H1 (cell line): Measurements from ENCODE around the gene ALDH1A3. TPM values are rescaled to one million over a fixed set of nuclear protein-coding genes. Genes with fewer than 3 reads are reported as not detected.

Source experiments
- CTCF ChIA-PET: fragments of 300-600 bp; sonication (Branson Sonifier 250); formaldehyde crosslinking; loops from one replicate; lab custom pipeline; 2021; ENCODE audit not compliant: partially characterized antibody; lab: Charles Lee
- POLR2A ChIA-PET: fragments of 300-600 bp; sonication (Branson Sonifier 250); formaldehyde crosslinking; loops from one replicate; lab custom pipeline; 2021; ENCODE audit warnings: inconsistent platforms; ENCODE audit not compliant: partially characterized antibody; lab: Charles Lee
- DNase-seq, 2 experiments: peaks; one replicate each; pipeline versions ENCODE4 v3.0.0 to v3.0.0-alpha.2; 2010 to 2022; ENCODE audit warnings: low spot score in 2 of 2, low read depth in 1 of 2, mixed read lengths in 1 of 2
- FAIRE-seq: peaks from 2 replicates; lab custom pipeline; 2011; peaks lifted over from hg19 to GRCh38; lab: Jason Lieb, UNC
- H2AFZ ChIP-seq: 2 replicates; pipeline ENCODE4 v1.8.1; 2012; ENCODE audit warnings: low read length, inconsistent platforms
- H2AK5ac ChIP-seq: 2 replicates; pipeline ENCODE4 v1.6.1; 2013; ENCODE audit warnings: low read depth, low read length
- H2BK120ac ChIP-seq: replicated peaks from 2 replicates; pipeline ENCODE3; 2013; ENCODE audit warnings: low read depth, low read length, inconsistent platforms
- H2BK12ac ChIP-seq: 2 replicates; pipeline ENCODE4 v1.6.1; 2013; ENCODE audit warnings: low read depth, low read length
- H2BK15ac ChIP-seq: 2 replicates; pipeline ENCODE4 v1.6.1; 2013; ENCODE audit warnings: low read length
- H2BK20ac ChIP-seq: 2 replicates; pipeline ENCODE4 v1.6.1; 2013; ENCODE audit warnings: low read length
- H2BK5ac ChIP-seq: 2 replicates; pipeline ENCODE4 v1.6.1; 2013; ENCODE audit warnings: low read depth, low read length
- H3K14ac ChIP-seq: 2 replicates; pipeline ENCODE4 v1.6.1; 2013; ENCODE audit warnings: inconsistent platforms; ENCODE audit not compliant: insufficient read length
- H3K18ac ChIP-seq: 2 replicates; pipeline ENCODE4 v1.6.1; 2013; ENCODE audit warnings: low read length; ENCODE audit errors: extremely low read depth
- H3K23ac ChIP-seq: 2 replicates; pipeline ENCODE4 v1.6.1; 2013; ENCODE audit warnings: inconsistent platforms; ENCODE audit not compliant: insufficient read length
- H3K23me2 ChIP-seq: 2 replicates; pipeline ENCODE4 v1.6.1; 2013; ENCODE audit warnings: low read depth, low read length
- H3K27ac ChIP-seq: 2 replicates; pipeline ENCODE4 v1.6.1; 2011; ENCODE audit warnings: low read depth, low read length, inconsistent platforms
- H3K27me3 ChIP-seq, 4 experiments: replicated peaks in 1 of 4; 1 replicate in 1 of 4; 2 replicates in 3 of 4; pipeline versions ENCODE4 v1.6.1 to v1.8.1; 2011 to 2013; ENCODE audit warnings: low read length in 3 of 4, mild to moderate bottlenecking in 3 of 4, inconsistent platforms in 2 of 4, mixed read lengths in 2 of 4, moderate library complexity in 1 of 4; ENCODE audit not compliant: control insufficient read depth in 3 of 4, insufficient read depth in 3 of 4; ENCODE audit errors: extremely low read depth in 1 of 4
- H3K36me3 ChIP-seq, 4 experiments: 2 replicates each; pipeline versions ENCODE4 v1.6.1 to v1.8.1; 2011 to 2013; ENCODE audit warnings: mild to moderate bottlenecking in 4 of 4, low read length in 3 of 4, moderate library complexity in 2 of 4, control low read depth in 1 of 4, inconsistent platforms in 1 of 4; ENCODE audit not compliant: insufficient read depth in 4 of 4, control insufficient read depth in 2 of 4
- H3K4ac ChIP-seq: replicated peaks from 2 replicates; pipeline ENCODE3; 2013; ENCODE audit warnings: low read length, low read depth, mixed read lengths, inconsistent platforms; ENCODE audit not compliant: insufficient read length
- H3K4me1 ChIP-seq, 4 experiments: replicated peaks in 1 of 4; 1 replicate in 1 of 4; 2 replicates in 3 of 4; pipeline versions ENCODE4 v1.6.1 to v1.8.1; 2011 to 2013; ENCODE audit warnings: low read length in 3 of 4, inconsistent platforms in 2 of 4, mixed read lengths in 1 of 4; ENCODE audit not compliant: insufficient read depth in 4 of 4, control insufficient read depth in 3 of 4
- H3K4me2 ChIP-seq, 2 experiments: 2 replicates each; pipeline versions ENCODE4 v1.6.1 to v1.8.1; 2011 to 2013; ENCODE audit warnings: low read depth in 2 of 2, low read length in 2 of 2, control low read depth in 1 of 2, inconsistent platforms in 1 of 2, mild to moderate bottlenecking in 1 of 2; ENCODE audit not compliant: insufficient read depth in 1 of 2
- H3K4me3 ChIP-seq, 4 experiments: fragments of 200-600, 300-600 bp in 1 of 4; sonication (generic), shearing (Covaris generic), sonication (Bioruptor Twin) in 1 of 4; 2 replicates each; pipeline versions ENCODE4 v1.5.1 to v1.8.1; 2011 to 2016; ENCODE audit warnings: low read length in 4 of 4, low read depth in 3 of 4, control low read depth in 2 of 4, inconsistent platforms in 2 of 4, mild to moderate bottlenecking in 2 of 4, mixed read lengths in 1 of 4, moderate library complexity in 1 of 4; ENCODE audit not compliant: insufficient read depth in 2 of 4; ENCODE audit errors: extremely low read depth in 1 of 4
- H3K56ac ChIP-seq: replicated peaks from 2 replicates; pipeline ENCODE3; 2013; ENCODE audit warnings: low read depth, mild to moderate bottlenecking, mixed read lengths, low read length, inconsistent platforms; ENCODE audit not compliant: insufficient read length
- H3K79me1 ChIP-seq: 2 replicates; pipeline ENCODE4 v1.6.1; 2013; ENCODE audit warnings: low read depth, low read length, control low read depth
- H3K79me2 ChIP-seq, 2 experiments: 2 replicates each; pipeline versions ENCODE4 v1.6.1 to v1.8.1; 2012 to 2013; ENCODE audit warnings: low read length in 2 of 2, mild to moderate bottlenecking in 2 of 2, inconsistent platforms in 1 of 2; ENCODE audit not compliant: insufficient read depth in 2 of 2, control insufficient read depth in 1 of 2
- H3K9ac ChIP-seq, 4 experiments: replicated peaks in 1 of 4; 1 replicate in 1 of 4; 2 replicates in 3 of 4; pipeline versions ENCODE4 v1.6.1 to v1.8.1; 2011 to 2013; ENCODE audit warnings: low read depth in 3 of 4, low read length in 3 of 4, control low read depth in 2 of 4, mild to moderate bottlenecking in 2 of 4, moderate library complexity in 2 of 4, inconsistent platforms in 1 of 4; ENCODE audit errors: extremely low read depth in 1 of 4
- H3K9me3 ChIP-seq, 2 experiments: 2 replicates each; pipeline versions ENCODE4 v1.6.1 to v1.8.1; 2012 to 2013; ENCODE audit warnings: mild to moderate bottlenecking in 2 of 2, moderate library complexity in 2 of 2, control low read depth in 1 of 2, inconsistent platforms in 1 of 2, low read depth in 1 of 2, low read length in 1 of 2, mixed read lengths in 1 of 2; ENCODE audit not compliant: insufficient read depth in 2 of 2
- H4K20me1 ChIP-seq, 2 experiments: replicated peaks in 1 of 2; 2 replicates each; pipeline versions ENCODE3 to v1.8.1; 2011 to 2013; ENCODE audit warnings: inconsistent platforms in 2 of 2, low read length in 2 of 2, mild to moderate bottlenecking in 1 of 2; ENCODE audit not compliant: insufficient read depth in 2 of 2, control insufficient read depth in 1 of 2
- H4K5ac ChIP-seq: 2 replicates; pipeline ENCODE4 v1.6.1; 2013; ENCODE audit warnings: low read length, low read depth, mixed read lengths, inconsistent platforms; ENCODE audit not compliant: insufficient read length
- H4K8ac ChIP-seq: 2 replicates; pipeline ENCODE4 v1.8.0; 2013; ENCODE audit warnings: mild to moderate bottlenecking, moderate library complexity, low read length, inconsistent platforms; ENCODE audit not compliant: insufficient read depth; ENCODE audit errors: extremely low read depth
- H4K91ac ChIP-seq: replicated peaks from 2 replicates; pipeline ENCODE3; 2013; ENCODE audit warnings: low read length, mixed read lengths, inconsistent platforms; ENCODE audit not compliant: insufficient read length
- ASH2L ChIP-seq: fragments of 200-600, 300-600 bp; sonication (generic); IDR thresholded peaks from one replicate; pipeline ENCODE4 v1.7.1; 2017; ENCODE audit warnings: low read length
- ATF2 ChIP-seq: IDR thresholded peaks from 2 replicates; pipeline ENCODE4 v1.6.1; 2012; ENCODE audit warnings: low read length, inconsistent platforms
- ATF3 ChIP-seq: IDR thresholded peaks from 2 replicates; pipeline ENCODE4 v1.6.1; 2011; ENCODE audit warnings: low read depth, mild to moderate bottlenecking, low read length; ENCODE audit not compliant: insufficient read depth
- EP300 ChIP-seq, 2 experiments: IDR thresholded peaks; 1 replicate in 1 of 2; 2 replicates in 1 of 2; pipeline ENCODE4 v1.6.1; 2011 to 2012; ENCODE audit warnings: low read depth in 2 of 2, low read length in 2 of 2, mild to moderate bottlenecking in 2 of 2, borderline replicate concordance in 1 of 2, inconsistent platforms in 1 of 2, moderate library complexity in 1 of 2
- FOSL1 ChIP-seq: IDR thresholded peaks from 2 replicates; pipeline ENCODE4 v1.6.1; 2011; ENCODE audit warnings: mild to moderate bottlenecking, low read depth, low read length, moderate library complexity; ENCODE audit not compliant: insufficient read depth
- GABPA ChIP-seq: IDR thresholded peaks from 2 replicates; pipeline ENCODE4 v1.6.1; 2011; ENCODE audit warnings: mild to moderate bottlenecking, low read length, moderate library complexity, borderline replicate concordance; ENCODE audit not compliant: insufficient read depth
- GTF2F1 ChIP-seq: IDR thresholded peaks from 2 replicates; pipeline ENCODE4 v1.6.1; 2012; ENCODE audit warnings: low read depth, low read length, improper control_type of control experiment, borderline replicate concordance
- JUN ChIP-seq: IDR thresholded peaks from 2 replicates; pipeline ENCODE4 v1.6.1; 2011; ENCODE audit warnings: low read depth, mild to moderate bottlenecking, improper control_type of control experiment, low read length
- SP4 ChIP-seq: IDR thresholded peaks from 2 replicates; pipeline ENCODE4 v1.6.1; 2012; ENCODE audit warnings: low read length, inconsistent platforms
- SRF ChIP-seq: IDR thresholded peaks from 2 replicates; pipeline ENCODE4 v1.6.1; 2011; ENCODE audit warnings: mild to moderate bottlenecking, low read depth, low read length, moderate library complexity
- WGBS, 2 experiments: shearing (Covaris generic) in 1 of 2; methylation state at CpG; one replicate each; pipeline versions ENCODE4 v1.1.6 to v1.1.7; 2013 to 2015; ENCODE audit warnings: low lambda C conversion rate in 2 of 2, mixed read lengths in 2 of 2, inconsistent platforms in 1 of 2, low coverage in 1 of 2, missing lambda C conversion rate in 1 of 2; ENCODE audit not compliant: insufficient replicate concordance in 2 of 2, insufficient coverage in 1 of 2, insufficient read length in 1 of 2; ENCODE audit errors: extremely low coverage in 1 of 2, missing lambda C conversion rate in 1 of 2; 5-methylcytosine and 5-hydroxymethylcytosine counted together
- polyA plus RNA-seq, 7 experiments: library from polyadenylated mRNA; depleted of rRNA in 3 of 7; stranded (reverse) in 5 of 7; unstranded in 2 of 7; fragments of >200 nt in 5 of 7; fragments of 200-250 nt in 2 of 7; gene quantifications; 1 replicate in 5 of 7; 2 replicates in 1 of 7; 4 replicates in 1 of 7; pipeline versions ENCODE4 v1.2.1 to v1.2.3, GENCODE V29; 2011 to 2013; ENCODE audit warnings: missing spikeins in 2 of 7, mixed read lengths in 2 of 7
- total RNA-seq: library from RNA; stranded (reverse); fragmentation: NEBNext Ultra II Directional; extraction: Animal tissue kit (Norgen Biotek cat#: 25700); gene quantifications from 2 replicates; pipeline ENCODE4 v1.2.1, GENCODE V29; 2021

Gene ALDH1A3
- total and polyA plus RNA-seq, 2 of the 8 experiments (the other 6 are each of a cell fraction or from before 2014, with no cell fraction given): 2.2 to 5.5 TPM

- no peak overlapping the region for H3K4me2 ChIP-seq
- H3K4me1 ChIP-seq: peaks cover 0 to 10% (median 3%) of the 10 kb centered on the region in 4 experiments; a peak in 5 of 7 replicates
- H3K27ac ChIP-seq: no peak overlapping the region
- no peak overlapping the region for H2AK5ac ChIP-seq
- no peaks in the 10 kb centered on the region for H3K27me3 ChIP-seq
- H4K5ac ChIP-seq: no peak overlapping the region
- H3K4ac ChIP-seq: no peak overlapping the region
- H3K79me1 ChIP-seq: no peaks in the 10 kb centered on the region
- H3K18ac ChIP-seq: no peak overlapping the region
- H2AFZ ChIP-seq: no peak overlapping the region
- H3K23ac ChIP-seq: no peak overlapping the region
- H3K9me3 ChIP-seq: no peaks in the 10 kb centered on the region
- H2BK15ac ChIP-seq: no peak overlapping the region
- no peak overlapping the region for H3K9ac ChIP-seq
- no peak for FAIRE-seq
- no peak overlapping the region for H4K8ac ChIP-seq
- no peak overlapping the region for H3K4me3 ChIP-seq
- no peak overlapping the region for H3K56ac ChIP-seq
- DNase-seq: no peak
- WGBS, 2 experiments: 93% methylated on average over 11 of the region's 11 CpGs; no CpG with 5 or more reads in 1 of the 2 experiments
- no peak overlapping the region for H2BK5ac ChIP-seq
- H3K23me2 ChIP-seq: no peaks in the 10 kb centered on the region
- H2BK120ac ChIP-seq: no peak overlapping the region
- no peak overlapping the region for H3K14ac ChIP-seq
- H3K79me2 ChIP-seq: no peaks in the 10 kb centered on the region
- ChIA-PET POLR2A (interaction anchor here (1.3 to 1.4 kb wide), 2 partner anchors 10 to 149 kb away, joined by 4 read pairs; no protein-coding TSS in a partner anchor), CTCF (interaction anchor here (0.7 to 13.4 kb wide), 8 partner anchors 8 to 228 kb away, joined by 3 to 150 read pairs (median 6); partner anchors contain the start of gene LRRK1)
- H2BK20ac ChIP-seq: no peak overlapping the region
- no peak overlapping the region for H4K91ac ChIP-seq
- no peak overlapping the region for H2BK12ac ChIP-seq
- no peaks in the 10 kb centered on the region for H3K36me3 ChIP-seq
- H4K20me1 ChIP-seq: no peaks in the 10 kb centered on the region
- no peak for TF ChIP-seq ASH2L
- no peak for TF ChIP-seq GTF2F1
- no peak for TF ChIP-seq GABPA
- no peak for TF ChIP-seq JUN
- TF ChIP-seq SRF: no peak
- TF ChIP-seq ATF3: no peak
- TF ChIP-seq SP4: no peak
- TF ChIP-seq ATF2: no peak
- no peak for TF ChIP-seq EP300 (IDR thresholded peaks at IDR 0.05; ENCODE audit: borderline replicate concordance in 1 of 2, low read depth in 2 of 2, low read length in 2 of 2)
- TF ChIP-seq FOSL1: no peak
These were observed 19.2 kb downstream of the ALDH1A3 start for GRCh38 chr15:100898661-100899462.
